Measurements from ENCODE around the gene ANKRD11. TPM values are rescaled to one million over a fixed set of nuclear protein-coding genes. Genes with fewer than 3 reads are reported as not detected.
"Not testable (repeated sequence)": the region's sequence is repeated elsewhere in the genome, so short reads cannot be mapped to it uniquely, and the experiment has no call there.

Gene ANKRD11
- total and polyA plus RNA-seq, 7 experiments from 2014 or later, result 8.7 to 254 (median 239) TPM

DNA sequence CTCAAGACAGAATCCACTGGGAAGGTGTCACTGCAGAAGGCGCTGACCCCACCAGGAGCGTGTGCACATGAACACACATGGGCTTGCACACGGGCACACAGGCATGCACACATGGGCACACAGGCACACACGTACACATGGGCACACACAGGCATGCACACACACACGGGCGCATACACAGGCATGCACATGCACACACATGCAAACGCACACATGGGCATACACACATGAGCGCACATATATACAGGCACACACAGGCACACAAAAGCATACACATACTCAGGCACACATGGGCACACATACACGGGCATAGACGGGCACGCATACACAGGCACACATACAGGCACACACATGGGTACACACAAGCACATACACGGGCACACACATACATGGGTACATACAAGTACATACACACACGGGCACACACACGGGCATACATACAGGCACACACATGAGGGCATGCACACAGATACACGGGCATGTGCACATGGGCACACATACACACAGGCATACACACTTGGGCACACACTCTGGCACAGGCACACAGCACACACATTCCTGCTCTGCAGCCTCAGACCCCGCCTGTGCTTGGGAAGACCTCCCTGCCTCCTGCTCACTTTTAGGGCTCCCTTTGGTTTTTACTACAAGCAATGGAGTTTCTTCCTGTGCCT lies 186.0 kb downstream of the ANKRD11 start:
- Mint-ChIP-seq H3K27ac (peak overlapping the region in 5 of 9 donors; percentile 11 to 71 (median 42)), H3K4me1 (peaks cover 30 to 54% (median 50%) of the 10 kb centered on the region in 7 donors), H3K36me3 (peaks cover 3 to 22% (median 12%) of the 10 kb centered on the region in 5 donors), H3K9me3 (peaks cover 0 to 3% (median 0%) of the 10 kb centered on the region in 11 donors), H3K4me3 (peak overlapping the region in 2 of 10 donors; percentile 23 to 41), H3K27me3 (no peaks in the 10 kb centered on the region)
- POLR2A ChIA-PET, result no interaction called here
- H3K4me3 ChIP-seq (ENCODE audit: low read length), result no peak overlapping the region
- ATAC-seq (no peak), DNase-seq (no peak)
- H3K27me3 ChIP-seq (ENCODE audit: control insufficient read depth in 2 of 2, insufficient read depth in 2 of 2, low read length in 2 of 2), result no peaks in the 10 kb centered on the region
- intact Hi-C loops (cut with micrococcal nuclease), result no loop called here
- no peaks in the 10 kb centered on the region for H3K9me3 ChIP-seq (ENCODE audit: control insufficient read depth in 2 of 3, low read length in 3 of 3)
- peaks cover 21 to 32% of the 10 kb centered on the region in 2 donors for H3K4me1 ChIP-seq (ENCODE audit: control insufficient read depth in 2 of 2, insufficient read depth in 2 of 2, low read length in 2 of 2)
- no peak overlapping the region for H3K27ac ChIP-seq (ENCODE audit: low read depth, low read length)
- CTCF ChIA-PET, result no interaction called here
- peaks cover 0 to 51% (median 17%) of the 10 kb centered on the region in 3 experiments for H3K36me3 ChIP-seq (ENCODE audit: control insufficient read depth in 2 of 3, insufficient read depth in 3 of 3, low read length in 3 of 3)

DNA sequence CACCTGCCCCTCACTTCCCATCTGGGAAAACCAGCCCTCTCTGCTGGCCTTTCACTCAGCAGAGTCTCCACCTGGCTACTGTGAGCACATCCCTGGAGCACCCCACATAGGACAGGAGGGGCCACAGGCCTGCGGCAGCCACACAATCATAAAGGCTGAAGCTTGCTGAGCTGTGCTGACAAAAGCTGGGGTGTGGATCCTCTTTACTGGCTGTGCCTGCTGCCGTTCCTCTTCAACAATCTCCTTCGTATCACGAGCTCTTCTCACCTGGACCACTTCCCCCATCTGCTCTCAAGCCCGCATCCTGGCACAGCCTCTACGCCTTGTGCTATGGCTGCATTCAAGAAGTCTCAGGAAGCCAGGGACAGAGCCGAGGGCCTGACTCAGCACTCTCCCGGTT lies 186.7 kb downstream of the ANKRD11 start:
- Mint-ChIP-seq H3K4me1 (peaks cover 28 to 52% (median 48%) of the 10 kb centered on the region in 7 donors), H3K4me3 (peak overlapping the region in 1 of 10 donors; percentile 23), H3K9me3 (no peaks in the 10 kb centered on the region), H3K36me3 (peaks cover 3 to 19% (median 9%) of the 10 kb centered on the region in 5 donors), H3K27me3 (no peaks in the 10 kb centered on the region), H3K27ac (peak overlapping the region in 4 of 9 donors; percentile 11 to 51 (median 30))
- Histone ChIP-seq H3K4me1 (ENCODE audit: control insufficient read depth in 2 of 2, insufficient read depth in 2 of 2, low read length in 2 of 2) (peaks cover 15 to 25% of the 10 kb centered on the region in 2 donors), H3K9me3 (ENCODE audit: control insufficient read depth in 2 of 3, low read length in 3 of 3) (no peaks in the 10 kb centered on the region), H3K4me3 (ENCODE audit: low read length) (no peak overlapping the region), H3K36me3 (ENCODE audit: control insufficient read depth in 2 of 3, insufficient read depth in 3 of 3, low read length in 3 of 3) (peaks cover 0 to 57% (median 20%) of the 10 kb centered on the region in 3 experiments), H3K27ac (ENCODE audit: low read depth, low read length) (no peak overlapping the region), H3K27me3 (ENCODE audit: control insufficient read depth in 2 of 2, insufficient read depth in 2 of 2, low read length in 2 of 2) (no peaks in the 10 kb centered on the region)
- ATAC-seq (no peak), DNase-seq (no peak)
- ChIA-PET POLR2A (no interaction called here), CTCF (no interaction called here)
- intact Hi-C loops (cut with micrococcal nuclease), result no loop called here

DNA sequence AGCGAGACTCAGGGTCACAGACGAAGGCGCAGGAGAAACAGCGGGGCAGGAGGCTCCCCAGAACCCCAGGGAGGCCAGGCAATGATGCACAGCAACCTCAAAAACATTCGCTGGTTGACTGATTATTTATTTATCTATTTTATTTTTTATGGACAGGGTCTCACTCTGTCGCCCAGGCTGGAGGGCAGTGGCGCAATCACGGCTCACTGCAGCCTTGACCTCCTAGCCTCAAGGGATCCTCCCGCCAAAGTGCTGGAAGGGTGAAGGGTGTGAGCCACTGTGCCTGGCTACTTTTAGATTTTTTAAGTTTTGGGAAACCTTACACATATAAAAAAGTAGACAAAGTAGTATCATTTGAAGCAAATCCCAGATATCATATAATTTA lies 189.4 kb downstream of the ANKRD11 start:
- Histone ChIP-seq H3K27ac (ENCODE audit: low read depth, low read length) (no peak overlapping the region), H3K36me3 (ENCODE audit: control insufficient read depth in 2 of 3, insufficient read depth in 3 of 3, low read length in 3 of 3) (peaks cover 0 to 74% (median 20%) of the 10 kb centered on the region in 3 experiments), H3K27me3 (ENCODE audit: control insufficient read depth in 2 of 2, insufficient read depth in 2 of 2, low read length in 2 of 2) (no peaks in the 10 kb centered on the region), H3K4me3 (ENCODE audit: low read length) (no peak overlapping the region), H3K4me1 (ENCODE audit: control insufficient read depth in 2 of 2, insufficient read depth in 2 of 2, low read length in 2 of 2) (peaks cover 9 to 17% of the 10 kb centered on the region in 2 donors), H3K9me3 (ENCODE audit: control insufficient read depth in 2 of 3, low read length in 3 of 3) (no peaks in the 10 kb centered on the region)
- Mint-ChIP-seq H3K4me3 (no peak overlapping the region), H3K27ac (peak overlapping the region in 1 of 9 donors; percentile 52), H3K27me3 (no peaks in the 10 kb centered on the region), H3K36me3 (peaks cover 6 to 26% (median 9%) of the 10 kb centered on the region in 5 donors), H3K4me1 (peaks cover 38 to 60% (median 56%) of the 10 kb centered on the region in 7 donors), H3K9me3 (peaks cover 0 to 1% (median 0%) of the 10 kb centered on the region in 11 donors)
- intact Hi-C loops (cut with micrococcal nuclease), result no loop called here
- DNase-seq, result no peak
- POLR2A ChIA-PET, result interaction anchor here (1.0 kb wide), 2 partner anchors 12 to 13 kb away, joined by 3 to 5 read pairs; no protein-coding TSS in a partner anchor
- ATAC-seq, result no peak
- CTCF ChIA-PET, result no interaction called here

DNA sequence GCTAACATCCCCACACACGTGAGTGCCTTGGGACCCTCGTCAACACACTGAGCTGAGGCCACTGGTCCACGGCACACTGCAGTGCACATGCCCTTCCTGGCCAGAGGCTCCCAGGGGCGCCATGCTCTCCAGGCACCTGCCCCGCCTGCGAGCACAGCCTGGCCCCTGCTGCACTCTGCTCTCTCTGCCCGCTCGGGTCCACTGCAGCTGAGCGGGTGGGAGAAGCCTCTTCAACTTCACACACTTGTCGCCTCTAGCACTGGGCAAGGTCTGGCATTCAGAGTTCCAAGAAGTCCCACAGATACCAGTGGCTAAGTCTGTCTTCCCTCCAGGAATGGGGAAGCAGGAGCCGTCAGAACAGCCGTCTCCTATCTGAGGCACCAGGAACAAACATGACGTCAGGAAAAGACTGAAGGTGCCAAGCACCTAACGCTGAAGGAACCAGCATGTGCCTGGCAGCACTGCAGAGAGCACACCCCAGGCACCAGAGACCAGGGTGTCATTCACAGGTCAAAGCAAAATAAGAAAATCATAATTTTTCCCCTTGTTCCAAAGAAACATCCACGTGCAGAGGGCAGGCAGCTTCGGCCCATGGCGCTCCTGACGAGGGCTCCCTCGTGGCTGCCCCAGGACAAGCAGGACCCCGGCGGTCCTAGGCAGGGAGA lies 189.9 kb downstream of the ANKRD11 start:
- DNase-seq (no peak), ATAC-seq (no peak)
- Mint-ChIP-seq H3K9me3 (peaks cover 0 to 3% (median 0%) of the 10 kb centered on the region in 11 donors), H3K36me3 (peaks cover 6 to 26% (median 9%) of the 10 kb centered on the region in 5 donors), H3K4me1 (peaks cover 39 to 66% (median 59%) of the 10 kb centered on the region in 7 donors), H3K27ac (peak overlapping the region in 1 of 9 donors; percentile 51), H3K4me3 (no peak overlapping the region), H3K27me3 (no peaks in the 10 kb centered on the region)
- intact Hi-C loops (cut with micrococcal nuclease), result no loop called here
- no peaks in the 10 kb centered on the region for H3K9me3 ChIP-seq (ENCODE audit: control insufficient read depth in 2 of 3, low read length in 3 of 3)
- POLR2A ChIA-PET, result interaction anchor here (1.0 kb wide), 1 partner anchor 14 kb away, joined by 5 read pairs; no protein-coding TSS in a partner anchor
- CTCF ChIA-PET, result no interaction called here
- peaks cover 10 to 17% of the 10 kb centered on the region in 2 donors for H3K4me1 ChIP-seq (ENCODE audit: control insufficient read depth in 2 of 2, insufficient read depth in 2 of 2, low read length in 2 of 2)
- no peak overlapping the region for H3K27ac ChIP-seq (ENCODE audit: low read depth, low read length)
- H3K27me3 ChIP-seq (ENCODE audit: control insufficient read depth in 2 of 2, insufficient read depth in 2 of 2, low read length in 2 of 2), result no peaks in the 10 kb centered on the region
- H3K36me3 ChIP-seq (ENCODE audit: control insufficient read depth in 2 of 3, insufficient read depth in 3 of 3, low read length in 3 of 3), result peaks cover 0 to 75% (median 20%) of the 10 kb centered on the region in 3 experiments
- no peak overlapping the region for H3K4me3 ChIP-seq (ENCODE audit: low read length)

DNA sequence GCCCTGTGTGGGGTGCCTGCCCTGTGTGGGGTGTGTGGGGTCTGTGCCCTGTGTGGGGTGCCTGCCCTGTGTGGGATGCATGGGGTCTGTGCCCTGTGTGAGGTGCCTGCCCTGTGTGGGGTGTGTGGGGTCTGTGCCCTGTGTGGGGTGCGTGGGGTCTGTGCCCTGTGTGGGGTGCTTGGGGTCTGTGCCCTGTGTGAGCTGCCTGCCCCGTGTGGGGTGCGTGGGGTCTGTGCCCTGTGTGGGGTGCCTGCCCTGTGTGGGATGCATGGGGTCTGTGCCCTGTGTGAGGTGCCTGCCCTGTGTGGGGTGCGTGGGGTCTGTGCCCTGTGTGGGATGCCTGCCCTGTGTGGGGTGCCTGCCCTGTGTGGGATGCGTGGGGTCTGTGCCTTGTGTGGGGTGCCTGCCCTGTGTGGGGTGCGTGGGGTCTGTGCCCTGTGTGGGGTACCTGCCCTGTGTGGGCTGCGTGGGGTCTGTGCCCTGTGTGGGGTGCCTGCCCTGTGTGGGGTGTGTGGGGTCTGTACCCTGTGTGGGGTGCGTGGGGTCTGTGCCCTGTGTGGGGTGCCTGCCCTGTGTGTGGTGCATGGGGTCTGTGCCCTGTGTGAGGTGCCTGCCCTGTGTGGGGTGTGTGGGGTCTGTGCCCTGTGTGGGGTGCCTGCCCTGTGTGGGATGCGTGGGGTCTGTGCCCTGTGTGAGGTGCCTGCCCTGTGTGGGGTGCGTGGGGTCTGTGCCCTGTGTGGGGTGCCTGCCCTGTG lies 190.8 kb downstream of the ANKRD11 start:
- H3K9me3 ChIP-seq (ENCODE audit: control insufficient read depth in 2 of 3, low read length in 3 of 3); intact Hi-C loops (cut with micrococcal nuclease); ATAC-seq; DNase-seq; H3K27ac ChIP-seq (ENCODE audit: low read depth, low read length); H3K27me3 ChIP-seq (ENCODE audit: control insufficient read depth in 2 of 2, insufficient read depth in 2 of 2, low read length in 2 of 2); H3K4me3 Mint-ChIP-seq; H3K4me3 ChIP-seq (ENCODE audit: low read length); H3K9me3 Mint-ChIP-seq; CTCF ChIA-PET; H3K27me3 Mint-ChIP-seq: not testable (repeated sequence)
- peaks cover 10 to 17% of the 10 kb centered on the region in 2 donors for H3K4me1 ChIP-seq (ENCODE audit: control insufficient read depth in 2 of 2, insufficient read depth in 2 of 2, low read length in 2 of 2)
- Mint-ChIP-seq H3K36me3 (peaks cover 6 to 26% (median 9%) of the 10 kb centered on the region in 5 donors), H3K4me1 (peaks cover 37 to 69% (median 60%) of the 10 kb centered on the region in 7 donors), H3K27ac (peak overlapping the region in 1 of 9 donors; percentile 77)
- peaks cover 0 to 76% (median 20%) of the 10 kb centered on the region in 3 experiments for H3K36me3 ChIP-seq (ENCODE audit: control insufficient read depth in 2 of 3, insufficient read depth in 3 of 3, low read length in 3 of 3)
- POLR2A ChIA-PET, result interaction anchor here (1.0 kb wide), 1 partner anchor 15 kb away, joined by 5 read pairs; no protein-coding TSS in a partner anchor

DNA sequence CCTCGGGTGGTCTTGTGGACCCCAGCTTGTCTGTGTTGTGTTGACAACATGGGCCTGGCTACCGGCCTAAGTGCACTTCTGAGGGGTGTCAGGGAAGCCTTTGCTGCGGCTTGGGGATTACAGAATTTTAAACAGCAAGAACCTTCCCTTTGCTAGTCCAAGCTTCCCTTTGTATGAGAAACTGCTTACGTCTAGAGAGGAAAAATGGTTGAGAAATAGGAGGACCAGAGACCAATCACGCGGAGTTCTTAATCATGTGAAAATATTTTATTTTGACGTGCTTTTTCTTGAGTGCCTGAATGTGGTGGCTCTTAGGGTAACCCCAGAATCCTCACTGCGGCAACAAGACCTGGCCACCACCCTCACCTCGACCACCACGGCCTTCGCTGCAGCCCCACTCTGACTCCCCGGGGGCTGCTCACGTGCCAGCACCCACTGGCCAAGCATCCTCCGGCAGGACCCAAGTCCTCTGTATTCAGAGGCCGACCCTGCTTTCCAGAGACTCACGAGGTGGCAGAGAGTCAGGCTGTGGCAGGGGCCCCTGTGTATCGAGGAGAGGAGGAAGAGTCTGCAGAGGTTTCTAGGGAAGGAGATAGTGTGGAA lies 191.6 kb downstream of the ANKRD11 start:
- Histone ChIP-seq H3K27ac (ENCODE audit: low read depth, low read length) (no peak overlapping the region), H3K4me3 (ENCODE audit: low read length) (no peak overlapping the region), H3K4me1 (ENCODE audit: control insufficient read depth in 2 of 2, insufficient read depth in 2 of 2, low read length in 2 of 2) (peaks cover 10 to 11% of the 10 kb centered on the region in 2 donors), H3K27me3 (ENCODE audit: control insufficient read depth in 2 of 2, insufficient read depth in 2 of 2, low read length in 2 of 2) (no peaks in the 10 kb centered on the region), H3K36me3 (ENCODE audit: control insufficient read depth in 2 of 3, insufficient read depth in 3 of 3, low read length in 3 of 3) (peaks cover 0 to 72% (median 12%) of the 10 kb centered on the region in 3 experiments), H3K9me3 (ENCODE audit: control insufficient read depth in 2 of 3, low read length in 3 of 3) (no peaks in the 10 kb centered on the region)
- ChIA-PET POLR2A (no interaction called here), CTCF (no interaction called here)
- intact Hi-C loops (cut with micrococcal nuclease), result no loop called here
- no peak overlapping the region for H3K4me3 Mint-ChIP-seq
- peaks cover 30 to 66% (median 56%) of the 10 kb centered on the region in 7 donors for H3K4me1 Mint-ChIP-seq
- peaks cover 0 to 6% (median 0%) of the 10 kb centered on the region in 11 donors for H3K9me3 Mint-ChIP-seq
- H3K36me3 Mint-ChIP-seq, result peaks cover 1 to 18% (median 4%) of the 10 kb centered on the region in 5 donors
- no peaks in the 10 kb centered on the region for H3K27me3 Mint-ChIP-seq
- ATAC-seq (no peak), DNase-seq (no peak)
- peak overlapping the region in 6 of 9 donors; percentile 25 to 79 (median 58) for H3K27ac Mint-ChIP-seq

Measured in naive thymus-derived CD4-positive, alpha-beta T cell (primary cell).